Mesenteric fat pad (tissue), 1 donor: ENCODE measurements around the gene UNC79. TPM values are rescaled to one million over a fixed set of nuclear protein-coding genes. Genes with fewer than 3 reads are reported as not detected.

Experiments
- DNase-seq: peaks from one replicate; pipeline ENCODE4 v3.0.0-alpha.2; 2020; ENCODE audit warnings: low spot score
- total RNA-seq: library from RNA; stranded (reverse); fragmentation: NEBNext Ultra II Directional; extraction: Animal tissue kit (Norgen Biotek cat#: 25700); gene quantifications from one replicate; pipeline ENCODE4 v1.2.1, GENCODE V29; 2021
- donor health status: DM: yes; HTN: yes; CAD: no.

Gene UNC79
- total RNA-seq, 1 donor from 2014 or later: 0.13 TPM

DNA sequence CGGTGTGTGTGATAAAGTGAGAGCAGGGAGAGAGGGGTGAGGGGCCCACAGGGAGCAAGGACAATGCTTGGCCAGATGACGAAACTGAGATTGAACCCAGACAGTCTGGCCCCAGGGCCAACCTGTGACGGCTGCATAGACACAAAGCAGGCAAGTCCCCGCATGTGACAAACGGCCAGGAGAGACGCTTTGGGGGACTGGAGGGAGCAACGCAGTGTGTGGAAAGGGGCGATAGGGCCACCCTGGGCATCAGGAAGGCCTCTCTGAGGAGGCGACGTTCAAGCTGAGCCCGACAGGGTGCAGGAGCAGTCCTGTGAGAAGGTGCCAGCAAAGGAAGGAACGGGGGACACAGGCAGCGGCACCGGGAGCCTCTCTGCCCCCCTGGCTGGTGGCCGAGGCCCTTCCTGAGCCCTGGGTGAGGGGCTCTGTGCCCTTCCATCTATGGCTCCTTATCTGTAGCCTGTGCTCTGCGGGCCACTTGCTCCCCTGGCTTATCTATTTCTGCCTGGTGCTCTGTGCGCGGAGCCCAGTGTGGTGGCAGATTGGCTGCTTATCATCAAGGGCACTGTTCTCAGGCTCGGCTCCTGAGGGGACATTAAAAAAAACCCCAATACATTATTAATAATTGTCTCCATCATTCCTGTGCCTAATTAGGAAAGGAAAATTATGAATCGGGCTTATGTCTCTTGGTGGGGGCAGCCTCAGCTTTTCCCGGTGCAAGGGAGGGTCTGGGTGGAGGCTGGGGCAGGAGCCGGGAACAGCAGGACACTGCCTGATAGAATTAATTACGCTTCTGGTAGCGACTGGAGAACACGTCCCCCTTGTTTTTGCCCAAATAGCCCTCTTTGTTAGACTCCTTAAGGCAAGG is 317.7 kb downstream of the UNC79 start:
- DNase-seq: no peak

GRCh38 chr14:93749076-93749420 is 318.3 kb downstream of the UNC79 start:
- DNase-seq: no peak

DNA sequence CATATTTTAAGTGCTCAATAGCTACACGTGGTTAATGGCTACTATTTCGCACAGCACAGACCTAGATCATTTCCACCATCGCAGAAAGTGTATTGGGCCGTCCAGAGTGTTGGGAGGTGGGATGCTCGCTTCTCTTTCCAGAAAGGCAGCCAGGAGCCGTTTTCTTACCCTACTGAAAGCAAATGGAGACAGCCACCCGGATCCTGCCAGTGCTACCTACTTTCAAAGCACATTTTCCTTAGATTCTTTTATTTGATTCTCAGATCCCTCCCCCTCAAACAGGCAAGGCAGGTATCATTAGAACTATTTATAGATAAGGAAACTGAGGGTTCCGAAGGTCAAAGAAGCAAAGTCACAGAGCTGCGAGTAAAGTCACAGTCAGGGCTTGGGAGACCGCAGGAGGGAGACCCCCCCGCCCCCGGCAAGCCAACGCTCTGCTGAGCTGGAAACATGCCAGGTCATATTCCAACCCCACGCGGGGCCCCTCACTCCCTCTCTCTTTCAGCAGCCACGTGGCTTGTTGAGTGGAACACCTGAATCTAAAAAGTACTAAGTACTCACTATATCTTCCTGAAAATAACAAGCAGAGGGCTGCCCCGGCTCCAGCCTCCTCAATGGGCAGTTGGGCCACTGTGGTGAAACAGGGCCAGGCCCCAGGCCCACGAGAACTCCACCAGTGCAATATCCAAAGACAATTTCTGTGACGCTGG is 321.4 kb downstream of the UNC79 start:
- no peak for DNase-seq

DNA sequence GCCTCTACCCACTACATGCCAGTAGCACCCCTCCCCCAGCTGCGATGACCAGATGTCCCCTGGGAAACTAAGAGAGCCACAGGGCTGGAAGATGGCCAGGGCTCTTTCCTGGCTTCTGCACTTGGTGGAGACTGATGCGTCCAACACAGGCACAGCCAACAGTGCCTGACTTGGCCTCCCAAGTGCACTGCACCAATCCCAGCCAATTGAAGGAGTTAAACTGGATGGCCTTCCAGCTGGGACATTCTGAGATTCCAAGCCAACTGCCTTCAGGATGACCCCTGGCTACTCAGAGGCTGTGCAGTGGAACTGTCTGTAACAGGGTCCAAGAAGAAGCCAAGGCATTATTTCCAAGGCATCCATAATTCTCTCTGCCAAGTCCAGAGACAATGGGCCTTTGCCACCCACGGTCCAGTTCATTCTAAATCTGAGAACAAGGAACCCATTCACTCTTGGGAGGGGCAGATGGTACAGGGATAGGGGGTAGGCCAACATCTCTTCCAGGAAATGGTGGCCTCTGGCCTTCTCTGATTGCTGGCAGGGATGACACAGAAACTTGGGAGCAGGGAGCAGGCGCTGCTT is 322.3 kb downstream of the UNC79 start:
- no peak for DNase-seq

- no peak for DNase-seq
Measured at GRCh38 chr14:93753647-93754046, 322.9 kb downstream of the UNC79 start.

DNA sequence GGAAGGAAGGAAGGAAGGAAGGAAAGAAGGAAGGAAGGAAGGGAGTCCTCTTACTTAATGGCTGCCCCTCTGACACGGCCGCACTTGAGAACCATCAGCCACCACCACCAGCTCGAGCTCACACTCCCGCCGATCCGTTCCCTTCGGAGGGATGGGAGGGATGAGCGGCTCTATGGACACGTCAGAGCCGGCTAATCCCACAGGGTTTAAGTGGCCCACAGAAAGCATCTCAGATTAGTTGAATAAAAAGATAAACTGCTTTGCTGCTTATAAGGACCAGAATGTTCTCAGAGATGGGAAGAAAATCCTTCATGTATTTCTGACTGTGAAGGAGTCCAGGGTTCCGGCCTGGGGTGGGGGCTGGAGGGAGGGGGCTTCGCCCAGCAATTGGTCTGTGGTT is 326.5 kb downstream of the UNC79 start:
- no peak for DNase-seq

Other genes starting within 250 kb of the UNC79 start
- 18.7 TPM for gene MOAP1, start 246.0 kb upstream of the UNC79 start, total RNA-seq
- gene LYSET, start 245.6 kb upstream of the UNC79 start, total RNA-seq: 24.1 TPM
- 7.4 TPM for gene GON7, start 223.9 kb upstream of the UNC79 start, total RNA-seq
- gene UBR7, start 223.7 kb upstream of the UNC79 start, total RNA-seq: 12.9 TPM
- 29.6 TPM for gene BTBD7, start 97.9 kb upstream of the UNC79 start, total RNA-seq
- gene COX8C, start 83.8 kb upstream of the UNC79 start, total RNA-seq: not detected